H9 (cell line): ENCODE measurements around the gene SSTR5. TPM values are rescaled to one million over a fixed set of nuclear protein-coding genes. Genes with fewer than 3 reads are reported as not detected.

ENCODE experiments used
- DNase-seq: peaks from one replicate; pipeline ENCODE4 v3.0.0-alpha.2; 2017
- H2AFZ ChIP-seq: one replicate; pipeline ENCODE4 v1.6.1; 2013; ENCODE audit warnings: mild to moderate bottlenecking, low read length, control low read depth, moderate library complexity
- H2AK5ac ChIP-seq: 2 replicates; pipeline ENCODE4 v1.6.1; 2013; ENCODE audit warnings: low read length, control low read depth, mixed read lengths; ENCODE audit not compliant: insufficient read length
- H2BK120ac ChIP-seq: one replicate; pipeline ENCODE4 v1.6.1; 2013; ENCODE audit warnings: low read depth, mild to moderate bottlenecking, low read length, control low read depth, inconsistent platforms; ENCODE audit not compliant: poor library complexity, severe bottlenecking
- H2BK12ac ChIP-seq: 2 replicates; pipeline ENCODE4 v1.6.1; 2013; ENCODE audit warnings: low read length, control low read depth, mixed read lengths, low read depth; ENCODE audit not compliant: insufficient read length
- H2BK15ac ChIP-seq: 2 replicates; pipeline ENCODE4 v1.6.1; 2013; ENCODE audit warnings: low read depth, low read length, control low read depth
- H2BK20ac ChIP-seq: one replicate; pipeline ENCODE4 v1.6.1; 2013; ENCODE audit warnings: low read depth, mild to moderate bottlenecking, low read length, control low read depth, inconsistent platforms; ENCODE audit not compliant: poor library complexity, severe bottlenecking
- H2BK5ac ChIP-seq: 2 replicates; pipeline ENCODE4 v1.6.1; 2013; ENCODE audit warnings: low read length, control low read depth, mixed read lengths; ENCODE audit not compliant: insufficient read length
- H3K14ac ChIP-seq: 2 replicates; pipeline ENCODE4 v1.6.1; 2013; ENCODE audit warnings: low read length, control low read depth; ENCODE audit not compliant: insufficient read depth
- H3K18ac ChIP-seq: 2 replicates; pipeline ENCODE4 v1.6.1; 2013; ENCODE audit warnings: low read depth, mild to moderate bottlenecking, mixed read lengths, low read length, control low read depth; ENCODE audit not compliant: insufficient read length
- H3K23ac ChIP-seq: 2 replicates; pipeline ENCODE4 v1.6.1; 2013; ENCODE audit warnings: low read length, control low read depth, mixed read lengths, low read depth; ENCODE audit not compliant: insufficient read length
- H3K23me2 ChIP-seq: 2 replicates; pipeline ENCODE4 v1.6.1; 2013; ENCODE audit warnings: low read depth, mild to moderate bottlenecking, mixed read lengths, low read length, control low read depth; ENCODE audit not compliant: insufficient read length, poor library complexity, severe bottlenecking
- H3K27ac ChIP-seq: 2 replicates; pipeline ENCODE4 v1.5.1; 2013; ENCODE audit warnings: low read length, control low read depth, mixed read lengths, low read depth; ENCODE audit not compliant: insufficient read length
- H3K27me3 ChIP-seq: 2 replicates; pipeline ENCODE4 v1.6.1; 2013; ENCODE audit warnings: low read length, control low read depth, inconsistent platforms; ENCODE audit not compliant: insufficient read depth
- H3K4ac ChIP-seq: 2 replicates; pipeline ENCODE4 v1.6.1; 2013; ENCODE audit warnings: low read depth, mild to moderate bottlenecking, control low read depth, inconsistent platforms, low read length, moderate library complexity
- H3K4me1 ChIP-seq: 2 replicates; pipeline ENCODE4 v1.6.1; 2013; ENCODE audit warnings: low read length, control low read depth, inconsistent platforms; ENCODE audit not compliant: insufficient read depth
- H3K4me2 ChIP-seq: 2 replicates; pipeline ENCODE4 v1.6.1; 2013; ENCODE audit warnings: low read length, control low read depth, mixed read lengths; ENCODE audit not compliant: insufficient read length, insufficient read depth
- H3K56ac ChIP-seq: 2 replicates; pipeline ENCODE4 v1.6.1; 2013; ENCODE audit warnings: low read depth, mild to moderate bottlenecking, mixed read lengths, low read length, control low read depth; ENCODE audit not compliant: insufficient read length
- H3K79me1 ChIP-seq: 2 replicates; pipeline ENCODE4 v1.6.1; 2013; ENCODE audit warnings: low read depth, mild to moderate bottlenecking, moderate library complexity, low read length, control low read depth, inconsistent platforms; ENCODE audit not compliant: insufficient read depth, poor library complexity, severe bottlenecking
- H3K79me2 ChIP-seq: 2 replicates; pipeline ENCODE4 v1.6.1; 2013; ENCODE audit warnings: low read length, control low read depth, inconsistent platforms; ENCODE audit not compliant: insufficient read depth
- H3K9ac ChIP-seq: 2 replicates; pipeline ENCODE4 v1.6.1; 2013; ENCODE audit warnings: low read length, control low read depth, mixed read lengths; ENCODE audit not compliant: insufficient read length; ENCODE audit errors: extremely low read depth
- H3K9me3 ChIP-seq: one replicate; pipeline ENCODE4 v1.6.1; 2013; ENCODE audit warnings: low read depth, low read length, inconsistent platforms; ENCODE audit not compliant: control insufficient read depth
- H3T11ph ChIP-seq: one replicate; pipeline ENCODE4 v1.6.1; 2013; ENCODE audit warnings: mild to moderate bottlenecking, low read length, control low read depth, inconsistent platforms
- H4K20me1 ChIP-seq: one replicate; pipeline ENCODE4 v1.6.1; 2013; ENCODE audit not compliant: control insufficient read depth, insufficient read length, insufficient read depth
- H4K5ac ChIP-seq: 2 replicates; pipeline ENCODE4 v1.6.1; 2013; ENCODE audit warnings: low read depth, mild to moderate bottlenecking, mixed read lengths, low read length, control low read depth; ENCODE audit not compliant: insufficient read length
- H4K8ac ChIP-seq: replicated peaks from 2 replicates; pipeline ENCODE4 v1.6.1; 2013; ENCODE audit warnings: low read length, control low read depth, mixed read lengths, low read depth; ENCODE audit not compliant: insufficient read length
- H4K91ac ChIP-seq: 2 replicates; pipeline ENCODE4 v1.6.1; 2013; ENCODE audit warnings: low read depth, mild to moderate bottlenecking, moderate library complexity, mixed read lengths, low read length, control low read depth; ENCODE audit not compliant: insufficient read length
- H3K27ac Mint-ChIP-seq, 3 experiments: 2 replicates in 2 of 3; 3 replicates in 1 of 3; pipeline ENCODE4 v1.8.0; 2020 to 2021; ENCODE audit warnings: mixed read lengths in 3 of 3, mild to moderate bottlenecking in 1 of 3, moderate library complexity in 1 of 3
- H3K27me3 Mint-ChIP-seq: 2 replicates; pipeline ENCODE4 v1.8.0; 2021; ENCODE audit warnings: low read depth, mild to moderate bottlenecking, moderate library complexity, mixed read lengths
- H3K36me3 Mint-ChIP-seq, 3 experiments: 2 replicates in 2 of 3; 3 replicates in 1 of 3; pipeline ENCODE4 v1.8.0; 2020 to 2021; ENCODE audit warnings: low read depth in 3 of 3, mixed read lengths in 3 of 3; ENCODE audit not compliant: insufficient read depth in 1 of 3
- H3K4me1 Mint-ChIP-seq, 2 experiments: 2 replicates each; pipeline ENCODE4 v1.8.0; 2020; ENCODE audit warnings: mixed read lengths in 2 of 2
- H3K4me3 Mint-ChIP-seq, 2 experiments: 2 replicates in 1 of 2; 3 replicates in 1 of 2; pipeline ENCODE4 v1.8.0; 2020 to 2021; ENCODE audit warnings: mild to moderate bottlenecking in 2 of 2, mixed read lengths in 2 of 2, moderate library complexity in 1 of 2
- H3K9me3 Mint-ChIP-seq, 2 experiments: 2 replicates in 1 of 2; 3 replicates in 1 of 2; pipeline ENCODE4 v1.8.0; 2020; ENCODE audit warnings: mild to moderate bottlenecking in 2 of 2, mixed read lengths in 2 of 2, moderate library complexity in 1 of 2
- WGBS: extraction: QIAGEN DNeasy Blood & Tissue Kit; methylation state at CpG from one replicate; pipeline ENCODE4 v1.1.7; 2013; ENCODE audit warnings: missing lambda C conversion rate, low lambda C conversion rate, mixed read lengths; ENCODE audit not compliant: insufficient read length; ENCODE audit errors: extremely low coverage; 5-methylcytosine and 5-hydroxymethylcytosine counted together
- total RNA-seq: library from RNA; stranded (reverse); gene quantifications from 2 replicates; pipeline ENCODE4 v1.2.1, GENCODE V29; 2021
- TF ChIP-seq, protein P1 (sequence below): fragments of 200-600 bp; sonication (generic); conservative IDR thresholded peaks from 3 replicates; pipeline ENCODE4 v1.8.0; 2021; ENCODE audit warnings: antibody characterized with exemption, mild to moderate bottlenecking

The SSTR5 gene
- total RNA-seq, 1 experiment from 2014 or later: 0.22 TPM

DNA sequence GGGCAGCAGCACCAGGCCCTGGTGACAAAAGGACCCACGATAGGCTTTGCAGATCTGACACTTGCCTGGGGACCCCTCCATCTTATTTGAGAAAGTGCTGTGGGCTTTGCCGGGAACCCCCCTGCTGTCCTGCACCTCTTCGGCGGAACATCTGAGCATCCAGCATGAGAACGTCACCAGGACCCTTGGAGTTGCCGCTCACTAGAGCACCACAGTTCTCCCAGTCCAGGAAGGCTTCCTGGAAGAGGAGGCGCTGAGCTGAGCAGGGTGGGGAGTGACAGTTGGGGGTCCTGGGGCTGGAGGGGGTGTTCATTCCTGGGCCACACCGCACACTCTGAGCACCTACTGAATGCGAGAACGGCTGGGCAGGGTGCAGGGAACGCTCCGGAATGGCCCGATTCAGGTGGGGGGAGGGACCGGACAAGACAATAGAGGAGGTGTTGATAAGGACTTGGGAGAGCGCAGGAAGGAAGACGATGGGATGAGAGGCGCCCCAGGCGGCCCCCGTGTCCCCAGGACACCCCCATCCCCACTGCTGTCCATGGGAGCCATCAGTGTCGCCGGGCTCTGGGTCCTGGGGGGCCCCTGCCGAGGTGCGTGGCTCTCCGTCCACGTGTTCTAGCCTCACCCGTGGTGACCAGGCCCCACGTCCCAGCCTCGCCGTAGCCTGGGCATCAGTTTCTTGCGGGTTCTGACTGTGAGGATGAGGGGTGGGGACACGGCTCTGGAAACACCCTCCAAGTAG lies 55.6 kb downstream of the SSTR5 start:
- H3K36me3 Mint-ChIP-seq: no peaks in the 10 kb centered on the region
- H2BK12ac ChIP-seq: no peak overlapping the region
- no peak overlapping the region for H4K5ac ChIP-seq
- no peaks in the 10 kb centered on the region for H3K9me3 ChIP-seq
- H2AK5ac ChIP-seq: no peak overlapping the region
- H3K79me1 ChIP-seq: no peaks in the 10 kb centered on the region
- H2AFZ ChIP-seq: no peak overlapping the region
- H3K18ac ChIP-seq: no peak overlapping the region
- WGBS: no CpG with 5 or more reads among the region's 31 CpGs
- no peak overlapping the region for H2BK5ac ChIP-seq
- no peak overlapping the region for H3K4me2 ChIP-seq
- H3K4me3 Mint-ChIP-seq: no peak overlapping the region
- H4K8ac ChIP-seq: no peak overlapping the region
- no peaks in the 10 kb centered on the region for H3K27me3 ChIP-seq
- H3K27me3 Mint-ChIP-seq: no peaks in the 10 kb centered on the region; the same call in 1 of the 2 replicates
- no peak for DNase-seq
- H4K20me1 ChIP-seq: no peaks in the 10 kb centered on the region
- TF ChIP-seq, protein P1, sequence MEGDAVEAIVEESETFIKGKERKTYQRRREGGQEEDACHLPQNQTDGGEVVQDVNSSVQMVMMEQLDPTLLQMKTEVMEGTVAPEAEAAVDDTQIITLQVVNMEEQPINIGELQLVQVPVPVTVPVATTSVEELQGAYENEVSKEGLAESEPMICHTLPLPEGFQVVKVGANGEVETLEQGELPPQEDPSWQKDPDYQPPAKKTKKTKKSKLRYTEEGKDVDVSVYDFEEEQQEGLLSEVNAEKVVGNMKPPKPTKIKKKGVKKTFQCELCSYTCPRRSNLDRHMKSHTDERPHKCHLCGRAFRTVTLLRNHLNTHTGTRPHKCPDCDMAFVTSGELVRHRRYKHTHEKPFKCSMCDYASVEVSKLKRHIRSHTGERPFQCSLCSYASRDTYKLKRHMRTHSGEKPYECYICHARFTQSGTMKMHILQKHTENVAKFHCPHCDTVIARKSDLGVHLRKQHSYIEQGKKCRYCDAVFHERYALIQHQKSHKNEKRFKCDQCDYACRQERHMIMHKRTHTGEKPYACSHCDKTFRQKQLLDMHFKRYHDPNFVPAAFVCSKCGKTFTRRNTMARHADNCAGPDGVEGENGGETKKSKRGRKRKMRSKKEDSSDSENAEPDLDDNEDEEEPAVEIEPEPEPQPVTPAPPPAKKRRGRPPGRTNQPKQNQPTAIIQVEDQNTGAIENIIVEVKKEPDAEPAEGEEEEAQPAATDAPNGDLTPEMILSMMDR: no peak
- H3K14ac ChIP-seq: no peak overlapping the region
- no peaks in the 10 kb centered on the region for H3K79me2 ChIP-seq
- H2BK20ac ChIP-seq: no peak overlapping the region
- no peak overlapping the region for H3K23ac ChIP-seq
- H3K4ac ChIP-seq: no peak overlapping the region
- no peaks in the 10 kb centered on the region for H3K9me3 Mint-ChIP-seq
- no peaks in the 10 kb centered on the region for H3K23me2 ChIP-seq
- no peak overlapping the region for H2BK120ac ChIP-seq
- H2BK15ac ChIP-seq: no peak overlapping the region
- no peak overlapping the region for H4K91ac ChIP-seq
- no peak overlapping the region for H3K56ac ChIP-seq
- no peak overlapping the region for H3T11ph ChIP-seq
- H3K4me1 Mint-ChIP-seq: peaks cover 0 to 7% of the 10 kb centered on the region in 2 experiments; a peak in 1 of 4 replicates
- no peak overlapping the region for H3K9ac ChIP-seq
- H3K27ac Mint-ChIP-seq: no peak overlapping the region
- no peaks in the 10 kb centered on the region for H3K4me1 ChIP-seq
- no peak overlapping the region for H3K27ac ChIP-seq
